ENCODE results near the gene LCE1D.
A peak's percentile ranks its signal among the peaks of the same experiment; 100 is the strongest.

The LCE1D gene

GRCh38 chr1:152776361-152776760, 20.2 kb upstream of the LCE1D start:
- no peak overlapping the region for H3K4me3 ChIP-seq
- no peaks in the 10 kb centered on the region for H3K36me3 ChIP-seq (replicated peaks)
- H3K9me3 ChIP-seq = no peaks in the 10 kb centered on the region
- H3K27me3 ChIP-seq (ENCODE audit: low read depth) = 0 out of 2 replicates have a peak, but pooled peaks cover 3% of the 10 kb centered on the region
- no peaks in the 10 kb centered on the region for H3K4me1 ChIP-seq
- no peak for DNase-seq (ENCODE audit: low spot score in 2 of 2)
- in situ Hi-C loops (cut with MboI; ENCODE audit: low sequenced_read_pairs) = no loop called here

DNA sequence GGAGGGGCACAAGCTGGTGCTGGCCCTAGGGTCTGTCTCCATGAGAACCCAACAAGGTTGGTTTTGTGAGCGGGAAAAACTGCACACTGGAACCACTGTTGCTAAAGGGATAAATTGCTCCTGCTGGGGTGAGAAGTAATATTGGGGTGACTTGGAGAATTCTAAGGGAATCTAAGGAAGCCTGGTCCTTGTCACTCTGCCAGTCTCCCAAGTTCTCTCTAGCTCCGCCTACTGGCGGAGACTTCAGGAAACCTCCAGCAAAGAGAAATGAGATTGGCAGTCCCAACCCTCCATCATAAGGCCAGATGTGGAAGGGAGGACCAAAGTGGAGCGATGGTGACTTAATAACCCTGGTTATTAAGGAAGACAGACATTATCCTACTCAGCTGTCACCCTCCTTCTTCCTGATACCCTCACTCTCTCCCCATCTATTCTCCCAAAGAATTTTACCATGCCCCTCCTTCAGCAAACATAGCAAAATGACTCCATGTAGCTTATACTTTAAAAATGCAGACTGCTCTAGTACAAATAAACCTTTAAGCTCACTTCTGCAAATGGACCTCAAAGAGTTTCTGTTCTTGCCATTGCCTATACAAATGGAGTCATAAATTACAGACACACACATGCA, 18.9 kb upstream of the LCE1D start:
- in situ Hi-C loops (cut with MboI; ENCODE audit: low sequenced_read_pairs) = no loop called here
- H3K4me1 ChIP-seq = no peaks in the 10 kb centered on the region
- no peaks in the 10 kb centered on the region for H3K36me3 ChIP-seq (replicated peaks)
- H3K4me3 ChIP-seq = no peak overlapping the region
- H3K27me3 ChIP-seq (ENCODE audit: low read depth) = 0 out of 2 replicates have a peak, but pooled peaks cover 3% of the 10 kb centered on the region
- peak; percentile 11 to 52 for DNase-seq (ENCODE audit: low spot score in 2 of 2)
- no peaks in the 10 kb centered on the region for H3K9me3 ChIP-seq

- H3K4me3 ChIP-seq = no peak overlapping the region
- no peaks in the 10 kb centered on the region for H3K36me3 ChIP-seq (replicated peaks)
- DNase-seq (ENCODE audit: low spot score in 2 of 2) = no peak
- in situ Hi-C loops (cut with MboI; ENCODE audit: low sequenced_read_pairs) = no loop called here
- 0 out of 2 replicates have a peak, but pooled peaks cover 3% of the 10 kb centered on the region for H3K27me3 ChIP-seq (ENCODE audit: low read depth)
- H3K4me1 ChIP-seq = no peaks in the 10 kb centered on the region
- no peaks in the 10 kb centered on the region for H3K9me3 ChIP-seq
Measured at GRCh38 chr1:152783095-152783494, 13.4 kb upstream of the LCE1D start.

- no peak for DNase-seq (ENCODE audit: low spot score in 2 of 2)
- no peaks in the 10 kb centered on the region for H3K36me3 ChIP-seq (replicated peaks)
- H3K27me3 ChIP-seq (ENCODE audit: low read depth) = no peaks in the 10 kb centered on the region
- H3K9me3 ChIP-seq = no peaks in the 10 kb centered on the region
- in situ Hi-C loops (cut with MboI; ENCODE audit: low sequenced_read_pairs) = no loop called here
- no peaks in the 10 kb centered on the region for H3K4me1 ChIP-seq
- no peak within 1 kb of the TSS for H3K4me3 ChIP-seq
Measured at GRCh38 chr1:152786077-152786476, 10.4 kb upstream of the LCE1D start, which contains the start of gene LCE1E. TSS of gene LCE1E (plus strand) at chr1:152786257. CDS start at chr1:152787300, 1,043 bp downstream.

- no peaks in the 10 kb centered on the region for H3K27me3 ChIP-seq (ENCODE audit: low read depth)
- in situ Hi-C loops (cut with MboI; ENCODE audit: low sequenced_read_pairs) = no loop called here
- H3K4me1 ChIP-seq = no peaks in the 10 kb centered on the region
- no peaks in the 10 kb centered on the region for H3K36me3 ChIP-seq (replicated peaks)
- no peaks in the 10 kb centered on the region for H3K9me3 ChIP-seq
- no peak overlapping the region for H3K4me3 ChIP-seq
- DNase-seq (ENCODE audit: low spot score in 2 of 2) = no peak
Measured at GRCh38 chr1:152795686-152796085, 835 bp upstream of the LCE1D start.

DNA sequence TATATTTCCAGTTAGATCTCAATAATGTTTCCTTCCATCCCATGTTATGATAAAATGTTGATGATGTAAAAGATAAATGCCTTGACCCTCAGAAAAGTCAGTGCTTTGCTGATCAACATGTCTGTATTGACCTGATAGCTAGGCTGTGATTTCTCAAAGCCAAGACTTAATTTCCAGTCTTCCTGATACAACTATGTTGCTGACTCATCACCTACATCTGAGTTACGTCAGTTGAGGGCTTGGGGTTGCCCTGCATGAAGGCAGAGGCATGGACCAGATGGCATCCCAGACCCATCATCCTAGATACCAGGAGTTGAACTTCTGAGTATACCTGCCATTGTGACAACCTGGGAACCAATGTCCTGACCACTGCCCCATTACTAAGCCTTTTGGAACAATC, 4.8 kb downstream of the LCE1D start:
- Histone ChIP-seq H3K36me3 (replicated peaks) (no peaks in the 10 kb centered on the region), H3K9me3 (no peaks in the 10 kb centered on the region), H3K4me3 (no peak overlapping the region), H3K27me3 (ENCODE audit: low read depth) (no peaks in the 10 kb centered on the region), H3K4me1 (no peaks in the 10 kb centered on the region)
- in situ Hi-C loops (cut with MboI; ENCODE audit: low sequenced_read_pairs) = no loop called here
- no peak for DNase-seq (ENCODE audit: low spot score in 2 of 2)

DNA sequence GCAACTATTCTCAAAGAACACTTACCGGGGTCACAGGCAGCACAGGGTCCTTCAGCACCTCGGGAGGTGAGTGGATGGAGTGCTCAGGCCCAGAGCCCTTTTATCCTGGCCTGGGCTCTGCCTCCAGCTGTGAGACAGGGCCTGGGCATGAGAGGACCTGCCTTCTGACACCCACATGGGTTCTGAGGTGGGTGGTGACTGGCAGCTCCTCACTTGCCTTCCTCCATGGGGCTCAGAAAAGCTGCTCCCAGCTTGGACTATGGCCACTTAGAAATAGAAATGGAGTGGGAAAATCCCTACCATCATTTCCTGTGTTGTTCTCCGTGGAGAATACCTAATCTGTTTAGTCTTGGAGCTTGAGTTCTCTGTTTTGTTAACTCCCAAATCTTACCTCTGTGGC, 10.1 kb downstream of the LCE1D start, which contains the start of gene LCE1C:
TSS of gene LCE1C (minus strand) at position 76 of the 400 bp plus-strand sequence. CDS start 1,173 bp downstream, outside the sequence.
- no peaks in the 10 kb centered on the region for H3K27me3 ChIP-seq (ENCODE audit: low read depth)
- DNase-seq (ENCODE audit: low spot score in 2 of 2) = no peak
- H3K4me1 ChIP-seq = no peaks in the 10 kb centered on the region
- no peak within 1 kb of the TSS for H3K4me3 ChIP-seq
- in situ Hi-C loops (cut with MboI; ENCODE audit: low sequenced_read_pairs) = no loop called here
- H3K9me3 ChIP-seq = no peaks in the 10 kb centered on the region
- H3K36me3 ChIP-seq (replicated peaks) = no peaks in the 10 kb centered on the region

DNA sequence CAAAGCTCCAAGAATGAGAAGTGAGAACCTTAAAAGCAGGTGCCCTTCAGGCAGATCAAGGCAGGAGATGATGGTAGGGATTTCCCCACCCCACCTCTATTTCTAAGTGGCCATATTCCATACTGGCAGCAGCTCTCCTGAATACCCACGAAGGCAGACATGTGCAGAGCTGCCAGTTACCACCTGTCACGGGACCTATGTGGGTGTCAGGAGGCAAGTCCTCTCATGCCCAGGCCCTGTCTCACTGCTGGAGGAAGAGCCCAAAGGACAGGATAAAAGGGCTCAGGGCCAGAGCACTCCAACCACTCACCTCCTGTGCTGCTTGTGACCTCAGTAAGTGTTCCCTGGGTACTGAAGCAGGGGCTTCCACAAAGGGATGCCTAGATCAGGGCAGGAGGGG, 14.5 kb downstream of the LCE1D start:
- no peak for DNase-seq (ENCODE audit: low spot score in 2 of 2)
- H3K9me3 ChIP-seq = no peaks in the 10 kb centered on the region
- in situ Hi-C loops (cut with MboI; ENCODE audit: low sequenced_read_pairs) = no loop called here

GRCh38 chr1:152811671-152812070, 15.2 kb downstream of the LCE1D start, which contains the start of gene LCE1B:
TSS of gene LCE1B (plus strand) at chr1:152811971. CDS start at chr1:152812447, 476 bp downstream.
- DNase-seq (ENCODE audit: low spot score in 2 of 2) = no peak
- H3K9me3 ChIP-seq = no peaks in the 10 kb centered on the region
- no peaks in the 10 kb centered on the region for H3K27me3 ChIP-seq (ENCODE audit: low read depth)
- in situ Hi-C loops (cut with MboI; ENCODE audit: low sequenced_read_pairs) = no loop called here
- no peak within 1 kb of the TSS for H3K4me3 ChIP-seq
- H3K4me1 ChIP-seq = no peaks in the 10 kb centered on the region
- no peaks in the 10 kb centered on the region for H3K36me3 ChIP-seq (replicated peaks)

More for the DNA sequence above, 14.5 kb downstream of the LCE1D start:
- H3K4me3 ChIP-seq = no peak overlapping the region
- no peaks in the 10 kb centered on the region for H3K27me3 ChIP-seq (ENCODE audit: low read depth)
- H3K36me3 ChIP-seq (replicated peaks) = no peaks in the 10 kb centered on the region
- no peaks in the 10 kb centered on the region for H3K4me1 ChIP-seq

DNA sequence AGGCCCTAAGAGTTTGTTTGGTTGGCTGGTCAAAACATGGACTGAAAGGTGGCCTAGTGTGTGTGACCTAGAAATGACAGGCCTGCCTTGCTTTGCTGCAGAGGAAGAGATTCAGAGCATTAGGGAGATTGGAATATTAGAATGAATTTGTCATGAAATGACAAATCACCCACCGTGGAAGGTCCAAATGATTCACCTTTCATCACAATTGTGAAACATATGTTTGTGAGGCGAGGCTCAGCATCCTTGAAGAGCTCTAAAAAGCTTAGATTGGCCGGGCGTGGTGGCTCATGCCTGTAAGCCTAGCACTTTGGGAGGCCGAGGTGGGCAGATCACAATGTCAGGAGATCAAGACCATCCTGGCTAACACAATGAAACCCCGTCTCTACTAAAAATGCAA, 20.8 kb downstream of the LCE1D start:
- Histone ChIP-seq H3K9me3 (no peaks in the 10 kb centered on the region), H3K4me3 (no peak overlapping the region), H3K4me1 (no peaks in the 10 kb centered on the region), H3K36me3 (replicated peaks) (no peaks in the 10 kb centered on the region), H3K27me3 (ENCODE audit: low read depth) (no peaks in the 10 kb centered on the region)
- in situ Hi-C loops (cut with MboI; ENCODE audit: low sequenced_read_pairs) = no loop called here
- DNase-seq (ENCODE audit: low spot score in 2 of 2) = no peak

- in situ Hi-C loops (cut with MboI; ENCODE audit: low sequenced_read_pairs) = no loop called here
- Histone ChIP-seq H3K9me3 (no peaks in the 10 kb centered on the region), H3K4me3 (no peak overlapping the region), H3K36me3 (replicated peaks) (no peaks in the 10 kb centered on the region), H3K4me1 (no peaks in the 10 kb centered on the region), H3K27me3 (ENCODE audit: low read depth) (no peaks in the 10 kb centered on the region)
- no peak for DNase-seq (ENCODE audit: low spot score in 2 of 2)
Measured at GRCh38 chr1:152823294-152823693, 26.8 kb downstream of the LCE1D start.

DNA sequence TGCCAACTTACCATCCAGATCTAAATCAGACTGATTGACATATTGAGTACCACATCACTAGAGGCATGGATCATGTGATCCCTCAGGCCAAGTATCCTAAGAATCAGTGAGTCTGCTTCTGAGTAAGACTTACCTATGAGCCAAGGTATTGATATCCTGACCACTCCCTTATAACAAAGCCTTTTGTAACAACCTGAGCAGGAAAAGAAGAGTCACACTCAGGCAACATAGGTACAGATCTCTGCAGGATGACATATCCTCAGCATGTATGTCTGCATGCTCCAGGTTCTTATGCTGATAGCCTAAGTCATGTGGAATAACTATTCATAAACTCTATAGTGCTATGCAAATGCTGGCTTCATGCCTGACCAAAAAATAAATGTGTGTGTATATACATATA, 28.4 kb downstream of the LCE1D start:
- no peak for DNase-seq (ENCODE audit: low spot score in 2 of 2)
- no peaks in the 10 kb centered on the region for H3K9me3 ChIP-seq
- no peak overlapping the region for H3K4me3 ChIP-seq
- no peaks in the 10 kb centered on the region for H3K4me1 ChIP-seq
- H3K27me3 ChIP-seq (ENCODE audit: low read depth) = no peaks in the 10 kb centered on the region
- H3K36me3 ChIP-seq (replicated peaks) = no peaks in the 10 kb centered on the region
- in situ Hi-C loops (cut with MboI; ENCODE audit: low sequenced_read_pairs) = no loop called here

- H3K36me3 ChIP-seq (replicated peaks) = no peaks in the 10 kb centered on the region
- H3K4me1 ChIP-seq = no peaks in the 10 kb centered on the region
- no peaks in the 10 kb centered on the region for H3K9me3 ChIP-seq
- in situ Hi-C loops (cut with MboI; ENCODE audit: low sequenced_read_pairs) = no loop called here
- no peak for DNase-seq (ENCODE audit: low spot score in 2 of 2)
- H3K27me3 ChIP-seq (ENCODE audit: low read depth) = no peaks in the 10 kb centered on the region
- H3K4me3 ChIP-seq = no peak within 1 kb of the TSS
Measured at GRCh38 chr1:152827173-152827572, 30.7 kb downstream of the LCE1D start, which contains the start of gene LCE1A. TSS of gene LCE1A (plus strand) at chr1:152827473. CDS start at chr1:152827473, 0 bp downstream.

DNA sequence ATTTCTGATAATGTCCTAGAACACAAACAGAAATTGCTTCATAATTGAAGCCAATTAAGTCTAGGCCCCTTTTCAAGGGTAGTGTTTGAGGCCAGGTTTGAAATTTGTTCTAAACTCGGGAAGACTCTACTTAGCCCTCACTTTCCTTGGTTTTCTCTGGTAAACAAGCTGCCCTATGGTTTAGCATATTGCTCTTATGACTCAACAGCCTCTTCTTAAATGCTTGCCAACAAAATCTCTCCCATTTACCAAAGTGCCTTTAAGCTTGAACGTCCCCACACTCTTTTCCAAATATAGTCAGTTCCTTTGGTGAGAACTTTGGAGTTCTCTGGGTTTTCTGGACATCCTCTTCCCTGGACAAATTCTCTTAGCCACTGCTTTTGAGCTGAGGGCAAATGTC, 40.3 kb downstream of the LCE1D start:
- H3K9me3 ChIP-seq = no peaks in the 10 kb centered on the region
- H3K36me3 ChIP-seq (replicated peaks) = no peaks in the 10 kb centered on the region
- in situ Hi-C loops (cut with MboI; ENCODE audit: low sequenced_read_pairs) = no loop called here
- H3K4me1 ChIP-seq = no peaks in the 10 kb centered on the region
- no peak overlapping the region for H3K4me3 ChIP-seq
- no peak for DNase-seq (ENCODE audit: low spot score in 2 of 2)
- H3K27me3 ChIP-seq (ENCODE audit: low read depth) = no peaks in the 10 kb centered on the region; the same call in 1 of the 2 replicates
